K562 (cell line): Measurements from ENCODE around the gene HSPB1. TPM values are rescaled to one million over a fixed set of nuclear protein-coding genes. Genes with fewer than 3 reads are reported as not detected.

ENCODE experiments used
- BHLHE40 ChIP-seq: IDR thresholded peaks from 2 replicates; pipeline ENCODE4 v1.6.1; 2011; ENCODE audit warnings: low read length, improper control_type of control experiment
- CHCHD3 ChIP-seq: fragments of 250-450 bp; sonication (Bioruptor Pico); IDR thresholded peaks from 2 replicates; pipeline ENCODE4 v2.1.2; 2022; ENCODE audit warnings: mild to moderate bottlenecking
- CHD2 ChIP-seq: IDR thresholded peaks from 2 replicates; pipeline ENCODE4 v1.6.1; 2011; ENCODE audit warnings: low read depth, low read length
- EHMT2 ChIP-seq: fragments of 450-650 bp; IDR thresholded peaks from 2 replicates; pipeline ENCODE4 v1.6.1; 2018; ENCODE audit warnings: antibody characterized with exemption
- JUND ChIP-seq, 2 experiments: IDR thresholded peaks; 2 replicates in 1 of 2; 3 replicates in 1 of 2; pipeline ENCODE4 v1.6.1; 2011; ENCODE audit warnings: borderline replicate concordance in 2 of 2, low read depth in 2 of 2, low read length in 2 of 2, improper control_type of control experiment in 1 of 2, missing biosample characterization in 1 of 2, missing genetic modification characterization in 1 of 2, missing genetic modification reagents in 1 of 2
- KDM1A ChIP-seq, 2 experiments: fragments of 450-650 bp; IDR thresholded peaks; 2 replicates each; pipeline ENCODE4 v1.6.1; 2016; ENCODE audit warnings: mild to moderate bottlenecking in 2 of 2
- KLF6 ChIP-seq: fragments of 250-450 bp; sonication (Bioruptor Pico); IDR thresholded peaks from 2 replicates; pipeline ENCODE4 v1.4.0; 2020; ENCODE audit warnings: mild to moderate bottlenecking, moderate library complexity, borderline replicate concordance
- NEUROD1 ChIP-seq: fragments of 150-350 bp; IDR thresholded peaks from 2 replicates; pipeline ENCODE4 v1.6.1; 2014; ENCODE audit warnings: borderline replicate concordance, low read length, low read depth; ENCODE audit not compliant: partially characterized antibody
- PATZ1 ChIP-seq: fragments of 250-450 bp; sonication (Bioruptor Pico); IDR thresholded peaks from 2 replicates; pipeline ENCODE4 v1.5.0; 2020; ENCODE audit warnings: mild to moderate bottlenecking, borderline replicate concordance
- POU5F1 ChIP-seq: fragments of 150-350 bp; IDR thresholded peaks from 2 replicates; pipeline ENCODE4 v1.6.1; 2014; ENCODE audit warnings: borderline replicate concordance, low read length, low read depth, mild to moderate bottlenecking; ENCODE audit not compliant: partially characterized antibody
- ZKSCAN1 ChIP-seq: fragments of 150-350 bp; IDR thresholded peaks from 2 replicates; pipeline ENCODE4 v1.6.1; 2016; ENCODE audit warnings: low read depth, low read length
- ZKSCAN3 ChIP-seq: fragments of 250-450 bp; sonication (Bioruptor Pico); IDR thresholded peaks from 2 replicates; pipeline ENCODE4 v1.4.0; 2020
- ZNF232 ChIP-seq: sonication (generic); formaldehyde crosslinking; IDR thresholded peaks from 2 replicates; pipeline ENCODE4 v1.8.0; 2022; ENCODE audit warnings: mild to moderate bottlenecking, missing genetic modification reagents
- ZNF583 ChIP-seq: fragments of 250-450 bp; sonication (Bioruptor Pico); IDR thresholded peaks from 2 replicates; pipeline ENCODE4 v1.4.0; 2020
- ZNF609 ChIP-seq: sonication (generic); formaldehyde crosslinking; IDR thresholded peaks from 2 replicates; pipeline ENCODE4 v1.8.1; 2023; ENCODE audit warnings: missing genetic modification reagents, mild to moderate bottlenecking, borderline replicate concordance
- ZNF778 ChIP-seq: fragments of 450-650 bp; formaldehyde crosslinking; IDR thresholded peaks from 2 replicates; pipeline ENCODE4 v1.4.0; 2020; ENCODE audit warnings: mild to moderate bottlenecking, moderate library complexity
- polyA plus RNA-seq, 8 experiments: library from polyadenylated mRNA; depleted of rRNA in 4 of 8; stranded (reverse) in 5 of 8; unstranded in 3 of 8; fragments of >200 nt; fragmentation: Nextera tagmentation in 2 of 8; fragmentation: Illumina TruSeq in 1 of 8; extraction: Ambion mirVana in 2 of 8; extraction: Trizol in 1 of 8; gene quantifications; 2 replicates each; pipeline versions ENCODE4 v1.2.1 to v1.2.3, GENCODE V29; 2011 to 2014; ENCODE audit warnings: inconsistent platforms in 1 of 8, missing spikeins in 1 of 8
- total RNA-seq, 7 experiments: library from RNA; depleted of rRNA in 6 of 7; stranded (reverse); fragments of >200 nt in 6 of 7; fragmentation: Illumina TruSeq in 2 of 7; extraction: Trizol in 2 of 7; gene quantifications; 2 replicates each; pipeline versions ENCODE4 v1.2.1 to v1.2.3, GENCODE V29; 2011 to 2021; ENCODE audit warnings: low replicate concordance in 1 of 7
- TF ChIP-seq, protein P1 (sequence below): sonication (generic); formaldehyde crosslinking; IDR thresholded peaks from 2 replicates; pipeline ENCODE4 v1.4.0; 2020; ENCODE audit warnings: mild to moderate bottlenecking, missing genetic modification reagents
- TF ChIP-seq, protein P2 (sequence below): sonication (generic); formaldehyde crosslinking; IDR thresholded peaks from 2 replicates; pipeline ENCODE4 v1.8.0; 2022; ENCODE audit warnings: missing genetic modification reagents, mild to moderate bottlenecking, borderline replicate concordance

Gene HSPB1
- total and polyA plus RNA-seq, 9 of the 15 experiments (the other 6 are each of a cell fraction or from before 2014, with no cell fraction given): 27.1 to 522 (median 138) TPM

DNA sequence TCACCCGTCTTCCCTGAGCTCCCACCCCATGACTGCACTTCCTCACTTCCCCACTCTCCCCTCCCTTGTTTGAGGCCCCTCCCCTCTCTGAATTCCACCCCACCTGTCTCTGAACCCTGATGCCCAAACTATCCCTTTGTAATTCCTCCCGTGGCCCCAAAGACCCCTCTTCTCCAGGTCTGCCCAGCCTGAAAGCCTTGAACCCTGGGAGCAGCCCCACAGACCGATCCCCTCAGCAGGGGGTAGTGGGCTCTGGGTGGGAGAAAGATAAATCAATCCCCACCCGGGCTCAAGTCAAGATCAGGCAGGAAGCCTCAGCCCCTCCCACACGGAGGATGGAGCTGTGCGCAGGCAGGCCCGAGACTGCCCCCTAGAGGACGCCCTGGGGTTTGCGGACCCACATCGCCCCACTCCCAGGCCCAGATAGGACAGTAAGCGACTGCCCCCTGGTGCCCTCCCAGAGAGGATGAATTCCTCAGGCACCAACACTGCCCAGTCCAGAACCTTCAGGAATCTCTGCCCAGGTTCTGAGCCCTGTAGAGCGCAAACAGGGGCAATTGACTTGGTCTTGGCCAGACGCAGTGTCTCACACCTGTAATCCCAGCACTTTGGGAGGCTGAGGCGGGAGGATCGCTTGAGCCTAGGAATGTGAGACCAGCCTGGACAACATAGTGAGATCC is 11.7 kb downstream of the HSPB1 start (continued):
- TF ChIP-seq ZNF609 (CRISPR knock-in tag) (no peak), ZKSCAN1 (peak; percentile 82; the same call in 1 of the 2 replicates), PATZ1 (CRISPR knock-in tag) (no peak), BHLHE40 (peak; percentile 75), CHCHD3 (no peak), ZKSCAN3 (CRISPR knock-in tag) (no peak), ZNF232 (no peak), NEUROD1 (peak; percentile 83), POU5F1 (peak; percentile 29), CHD2 (0 out of 2 replicates have a peak, but pooled peaks have one; percentile 31), KLF6 (CRISPR knock-in tag) (peak; percentile 45; the same call in 1 of the 2 replicates), ZNF778 (CRISPR knock-in tag) (no peak), KDM1A (IDR thresholded peaks at IDR 0.05) (peak; percentile 71 to 74; a peak in 3 of 4 replicates), JUND (IDR thresholded peaks at IDR 0.05; ENCODE audit: borderline replicate concordance, low read depth, low read length) (peak; percentile 87), JUND (tag; IDR thresholded peaks at IDR 0.05; ENCODE audit: borderline replicate concordance, low read depth, low read length) (peak; percentile 37; the same call in 1 of the 3 replicates), EHMT2 (no peak), ZNF583 (CRISPR knock-in tag) (no peak)
- TF ChIP-seq, protein P1, sequence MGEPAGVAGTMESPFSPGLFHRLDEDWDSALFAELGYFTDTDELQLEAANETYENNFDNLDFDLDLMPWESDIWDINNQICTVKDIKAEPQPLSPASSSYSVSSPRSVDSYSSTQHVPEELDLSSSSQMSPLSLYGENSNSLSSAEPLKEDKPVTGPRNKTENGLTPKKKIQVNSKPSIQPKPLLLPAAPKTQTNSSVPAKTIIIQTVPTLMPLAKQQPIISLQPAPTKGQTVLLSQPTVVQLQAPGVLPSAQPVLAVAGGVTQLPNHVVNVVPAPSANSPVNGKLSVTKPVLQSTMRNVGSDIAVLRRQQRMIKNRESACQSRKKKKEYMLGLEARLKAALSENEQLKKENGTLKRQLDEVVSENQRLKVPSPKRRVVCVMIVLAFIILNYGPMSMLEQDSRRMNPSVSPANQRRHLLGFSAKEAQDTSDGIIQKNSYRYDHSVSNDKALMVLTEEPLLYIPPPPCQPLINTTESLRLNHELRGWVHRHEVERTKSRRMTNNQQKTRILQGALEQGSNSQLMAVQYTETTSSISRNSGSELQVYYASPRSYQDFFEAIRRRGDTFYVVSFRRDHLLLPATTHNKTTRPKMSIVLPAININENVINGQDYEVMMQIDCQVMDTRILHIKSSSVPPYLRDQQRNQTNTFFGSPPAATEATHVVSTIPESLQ (CRISPR knock-in tag): peak; percentile 89; the same call in 1 of the 2 replicates
- TF ChIP-seq, protein P2, sequence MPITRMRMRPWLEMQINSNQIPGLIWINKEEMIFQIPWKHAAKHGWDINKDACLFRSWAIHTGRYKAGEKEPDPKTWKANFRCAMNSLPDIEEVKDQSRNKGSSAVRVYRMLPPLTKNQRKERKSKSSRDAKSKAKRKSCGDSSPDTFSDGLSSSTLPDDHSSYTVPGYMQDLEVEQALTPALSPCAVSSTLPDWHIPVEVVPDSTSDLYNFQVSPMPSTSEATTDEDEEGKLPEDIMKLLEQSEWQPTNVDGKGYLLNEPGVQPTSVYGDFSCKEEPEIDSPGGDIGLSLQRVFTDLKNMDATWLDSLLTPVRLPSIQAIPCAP: no peak
